Ecto neural progenitor cell (in vitro differentiated cells): ENCODE measurements around the gene TAF5.
"Not testable (repeated sequence)": the region's sequence is repeated elsewhere in the genome, so short reads cannot be mapped to it uniquely, and the experiment has no call there.

Source experiments
- DNase-seq: peaks from one replicate; pipeline ENCODE4 v3.0.0-alpha.2; 2018; ENCODE audit warnings: low spot score

TAF5 gene

DNA sequence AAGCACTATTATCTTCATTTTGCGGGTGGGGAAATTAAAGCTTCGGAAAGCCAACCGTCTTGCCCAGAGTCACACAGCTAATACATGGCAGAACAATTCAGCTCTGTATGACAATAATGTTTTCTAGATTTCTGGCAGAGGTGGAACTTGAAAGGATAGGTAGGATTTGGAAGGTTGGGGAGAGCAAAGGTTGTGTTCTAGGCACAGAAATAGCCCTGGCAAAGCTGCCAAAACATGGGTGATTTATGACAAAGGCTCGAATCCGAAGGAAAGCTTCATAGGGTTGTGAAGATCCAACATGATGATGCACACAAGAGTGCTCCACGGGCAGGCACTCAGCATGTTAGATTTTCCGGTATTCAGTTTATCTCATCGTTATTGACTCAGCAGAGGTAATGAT is 47.8 kb downstream of the TAF5 start:
- DNase-seq, result no peak

DNA sequence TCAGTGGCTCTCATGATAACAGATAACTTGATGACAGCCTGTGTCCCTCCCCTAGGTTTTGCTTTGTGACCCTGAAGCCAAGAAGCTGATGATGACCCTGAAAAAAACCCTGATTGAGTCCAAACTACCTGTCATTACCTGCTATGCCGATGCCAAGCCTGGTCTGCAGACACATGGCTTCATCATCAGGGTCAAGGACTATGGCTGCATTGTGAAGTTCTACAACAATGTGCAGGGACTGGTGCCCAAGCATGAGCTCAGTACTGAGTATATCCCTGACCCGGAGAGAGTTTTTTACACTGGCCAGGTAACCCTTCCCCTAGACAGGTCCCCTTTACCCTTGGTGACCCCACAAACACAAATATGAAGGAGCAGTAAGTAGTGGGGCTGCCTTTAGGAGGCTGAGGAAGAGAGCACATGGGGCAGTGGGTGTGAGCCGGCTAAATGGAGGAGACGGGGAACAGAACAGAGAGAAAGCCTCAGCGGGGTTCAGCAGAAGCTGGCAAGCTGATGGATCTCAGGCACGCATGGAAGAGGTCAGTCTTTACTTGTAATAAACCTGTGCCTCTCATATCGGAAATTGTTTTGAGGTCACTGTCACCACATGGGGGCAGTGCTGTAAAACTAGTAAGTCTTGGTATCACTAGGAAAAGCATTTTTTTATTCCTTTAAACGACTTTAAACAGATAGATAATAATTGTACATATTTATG is 48.8 kb downstream of the TAF5 start:
- DNase-seq, result no peak

DNA sequence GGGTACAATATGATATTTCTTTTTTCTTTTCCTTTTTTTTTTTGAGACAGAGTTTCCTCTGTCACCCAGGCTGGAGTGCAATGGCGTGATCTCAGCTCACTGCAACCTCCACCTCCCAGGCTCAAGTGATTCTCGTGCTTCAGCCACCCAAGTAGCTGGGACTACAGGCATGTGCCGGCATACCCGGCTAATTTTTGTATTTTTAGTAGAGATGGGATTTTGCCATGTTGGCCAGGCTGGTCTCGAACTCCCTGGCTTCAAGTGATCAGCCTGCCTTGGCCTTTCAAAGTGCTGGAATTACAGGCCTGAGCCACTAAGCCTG is 49.3 kb downstream of the TAF5 start:
- DNase-seq, result not testable (repeated sequence)

- DNase-seq, result no peak
These were observed 49.8 kb downstream of the TAF5 start for GRCh38 chr10:103417601-103418000.

DNA sequence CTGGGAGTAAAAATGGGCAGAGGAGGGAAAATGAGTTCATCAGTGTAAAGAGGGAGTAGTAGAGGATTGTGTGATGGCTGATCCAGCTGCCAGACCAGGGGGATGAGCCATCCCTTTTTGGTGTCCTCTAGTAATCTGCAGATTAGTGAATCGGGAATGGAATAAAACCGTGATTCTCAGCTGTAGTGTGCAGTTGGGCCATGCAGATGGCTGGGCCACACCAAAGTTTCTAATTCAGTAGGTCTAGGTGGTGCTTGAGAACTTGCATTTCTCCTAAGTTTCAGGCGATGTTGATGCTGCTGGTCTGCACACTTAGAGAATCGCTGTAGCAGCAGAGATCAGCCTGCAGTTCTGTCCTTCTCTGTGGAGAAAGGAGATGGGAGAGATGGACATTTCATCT is 51.3 kb downstream of the TAF5 start:
- no peak for DNase-seq

- DNase-seq, result no peak
These were observed 56.0 kb downstream of the TAF5 start for GRCh38 chr10:103423748-103424147.

GRCh38 chr10:103427866-103428265 is 60.1 kb downstream of the TAF5 start:
- no peak for DNase-seq

DNA sequence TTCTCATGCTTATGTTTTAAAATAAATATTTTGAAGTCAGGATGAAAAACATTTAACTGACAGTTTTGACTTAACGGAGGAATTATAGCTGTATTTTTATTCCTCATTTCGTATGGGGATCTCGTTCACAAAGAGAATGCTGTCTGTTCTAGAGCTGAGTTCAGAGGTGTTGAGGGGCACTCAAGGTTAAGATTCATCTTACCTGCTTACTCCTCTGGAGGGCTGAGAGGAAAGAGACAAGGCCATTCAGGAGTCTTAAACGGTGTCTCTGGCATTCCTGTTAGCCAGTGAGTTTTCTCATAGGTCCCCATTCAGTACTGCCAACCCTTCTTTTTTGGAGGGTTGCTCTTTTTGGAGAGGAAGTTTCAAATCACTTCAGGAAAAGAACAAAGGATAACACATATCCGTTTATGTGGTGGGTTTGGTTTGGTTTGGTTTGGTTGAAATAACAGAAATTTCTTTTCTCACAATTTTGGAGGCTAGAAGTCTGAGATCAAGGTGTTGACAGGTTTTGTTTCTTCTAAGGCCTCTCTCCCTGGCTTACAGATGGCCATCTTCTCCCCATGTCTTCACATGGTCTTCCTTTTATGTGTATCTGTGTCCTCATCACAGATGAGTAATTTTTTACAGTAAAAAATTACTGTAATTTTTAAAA is 61.3 kb downstream of the TAF5 start:
- no peak for DNase-seq

DNA sequence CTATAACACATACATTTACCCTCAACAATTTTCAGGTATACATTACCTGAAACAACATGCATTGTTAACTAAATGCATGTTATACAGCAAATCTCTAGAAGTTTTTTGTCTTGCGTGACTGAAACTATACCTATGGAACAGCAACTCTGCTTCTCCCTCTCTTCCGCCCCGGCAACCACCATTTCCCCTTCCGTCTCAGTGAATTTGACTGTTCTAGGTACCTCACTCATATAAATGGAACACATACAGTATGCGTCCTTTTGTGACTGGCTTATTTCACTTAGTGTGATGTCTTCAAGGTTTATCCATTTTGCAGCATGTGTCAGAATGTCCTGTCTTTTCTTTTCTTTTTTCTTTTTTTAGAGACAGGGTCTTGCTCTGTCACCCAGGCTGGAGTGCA is 61.9 kb downstream of the TAF5 start:
- DNase-seq, result no peak

DNA sequence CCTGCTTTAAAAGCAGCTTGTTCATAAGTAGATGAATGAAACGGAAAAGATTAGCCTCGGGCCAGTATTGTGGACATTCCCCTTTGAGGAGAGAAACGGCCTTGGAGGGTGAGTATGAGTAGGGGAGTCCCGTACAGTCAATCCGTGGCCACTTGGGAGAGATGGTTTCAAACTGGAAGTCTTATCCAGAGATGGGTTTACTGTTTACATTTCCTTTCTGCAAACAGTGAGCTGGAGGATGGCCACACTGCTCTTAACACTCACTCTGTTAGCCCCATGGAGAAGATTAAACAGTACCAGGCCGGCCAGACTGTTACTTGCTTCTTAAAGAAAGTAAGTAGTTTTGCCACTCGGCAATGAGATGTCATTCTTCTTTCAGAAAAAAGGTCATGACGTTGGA is 64.1 kb downstream of the TAF5 start:
- DNase-seq, result no peak

DNA sequence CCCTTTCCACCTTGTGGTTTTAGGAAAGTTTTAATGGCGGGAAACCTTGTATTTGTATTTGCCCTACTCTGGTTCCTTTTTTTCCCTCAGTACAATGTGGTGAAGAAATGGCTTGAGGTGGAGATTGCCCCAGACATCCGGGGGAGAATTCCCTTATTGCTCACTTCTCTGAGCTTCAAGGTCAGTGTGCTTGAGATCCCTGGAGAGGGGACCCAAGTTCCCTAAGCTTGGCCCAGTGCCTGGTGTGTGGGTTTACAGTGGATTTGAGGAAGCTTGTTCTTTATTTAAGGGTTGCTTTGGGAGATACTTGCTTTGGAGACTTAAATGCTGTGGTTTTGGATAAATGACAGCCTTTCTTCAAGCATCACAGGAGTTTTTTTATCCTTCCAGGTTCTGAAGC is 66.1 kb downstream of the TAF5 start:
- no peak for DNase-seq
